Brain microvascular endothelial cell (primary cell): ENCODE results near the gene TENT5D.
"Not testable (repeated sequence)": the region's sequence is repeated elsewhere in the genome, so short reads cannot be mapped to it uniquely, and the experiment has no call there.

Source experiments
- DNase-seq: peaks from one replicate; pipeline ENCODE4 v3.0.0-alpha.2; 2020
- H3K27ac ChIP-seq: fragments of 250-450 bp; sonication (Bioruptor Pico); 2 replicates; pipeline ENCODE4 v1.5.1; 2020; ENCODE audit warnings: mild to moderate bottlenecking, moderate library complexity
- H3K27me3 ChIP-seq: fragments of 250-450 bp; sonication (Bioruptor Pico); replicated peaks from 2 replicates; pipeline ENCODE4 v1.5.1; 2020; ENCODE audit warnings: mild to moderate bottlenecking
- H3K36me3 ChIP-seq: fragments of 250-450 bp; sonication (Bioruptor Pico); replicated peaks from 2 replicates; pipeline ENCODE4 v1.5.1; 2020; ENCODE audit warnings: mild to moderate bottlenecking
- H3K4me3 ChIP-seq: 2 replicates; pipeline ENCODE4 v1.5.1; 2011; ENCODE audit warnings: low read depth, mild to moderate bottlenecking, control low read depth, low read length, moderate library complexity
- in situ Hi-C: cut with HindIII; loops from 2 replicates; pipeline ENCODE4 v1.10.0; 2017; ENCODE audit warnings: low sequenced_read_pairs, low pct_ligation_motif_present
- TF ChIP-seq, protein P1 (sequence below): IDR thresholded peaks from 2 replicates; pipeline ENCODE4 v1.5.1; 2011; ENCODE audit warnings: low read depth, mild to moderate bottlenecking, moderate library complexity, low read length, control low read depth, inconsistent platforms; ENCODE audit errors: missing control alignments

The TENT5D gene

DNA sequence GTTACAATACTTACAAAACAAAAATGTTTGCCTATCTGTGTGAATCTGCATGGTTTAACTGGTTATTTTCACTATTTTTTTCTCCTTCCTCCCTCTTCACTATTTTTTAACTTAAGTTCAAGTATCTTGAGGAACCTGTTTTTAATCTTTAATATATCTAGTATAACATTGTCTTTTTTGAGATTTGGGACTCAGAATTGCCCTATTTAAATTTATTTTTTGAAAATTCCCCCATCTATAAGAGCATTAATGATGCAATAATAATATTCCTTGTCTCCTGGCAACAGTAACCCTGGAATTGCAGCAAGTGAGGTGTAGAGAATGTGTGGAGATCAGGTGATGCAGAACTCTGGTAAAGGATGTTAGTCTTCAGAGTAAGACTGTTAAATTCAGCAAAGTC lies at the start of gene TENT5D:
TSS of gene TENT5D (plus strand) at position 301 of the 400 bp plus-strand sequence. CDS start 22,093 bp downstream, outside the sequence.
- Histone ChIP-seq H3K27ac (no peak within 1 kb of the TSS), H3K36me3 (no peaks in the 10 kb centered on the region), H3K27me3 (no peaks in the 10 kb centered on the region), H3K4me3 (no peak within 1 kb of the TSS)
- TF ChIP-seq, protein P1, sequence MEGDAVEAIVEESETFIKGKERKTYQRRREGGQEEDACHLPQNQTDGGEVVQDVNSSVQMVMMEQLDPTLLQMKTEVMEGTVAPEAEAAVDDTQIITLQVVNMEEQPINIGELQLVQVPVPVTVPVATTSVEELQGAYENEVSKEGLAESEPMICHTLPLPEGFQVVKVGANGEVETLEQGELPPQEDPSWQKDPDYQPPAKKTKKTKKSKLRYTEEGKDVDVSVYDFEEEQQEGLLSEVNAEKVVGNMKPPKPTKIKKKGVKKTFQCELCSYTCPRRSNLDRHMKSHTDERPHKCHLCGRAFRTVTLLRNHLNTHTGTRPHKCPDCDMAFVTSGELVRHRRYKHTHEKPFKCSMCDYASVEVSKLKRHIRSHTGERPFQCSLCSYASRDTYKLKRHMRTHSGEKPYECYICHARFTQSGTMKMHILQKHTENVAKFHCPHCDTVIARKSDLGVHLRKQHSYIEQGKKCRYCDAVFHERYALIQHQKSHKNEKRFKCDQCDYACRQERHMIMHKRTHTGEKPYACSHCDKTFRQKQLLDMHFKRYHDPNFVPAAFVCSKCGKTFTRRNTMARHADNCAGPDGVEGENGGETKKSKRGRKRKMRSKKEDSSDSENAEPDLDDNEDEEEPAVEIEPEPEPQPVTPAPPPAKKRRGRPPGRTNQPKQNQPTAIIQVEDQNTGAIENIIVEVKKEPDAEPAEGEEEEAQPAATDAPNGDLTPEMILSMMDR: no peak
- DNase-seq: no peak
- in situ Hi-C loops: no loop called here

DNA sequence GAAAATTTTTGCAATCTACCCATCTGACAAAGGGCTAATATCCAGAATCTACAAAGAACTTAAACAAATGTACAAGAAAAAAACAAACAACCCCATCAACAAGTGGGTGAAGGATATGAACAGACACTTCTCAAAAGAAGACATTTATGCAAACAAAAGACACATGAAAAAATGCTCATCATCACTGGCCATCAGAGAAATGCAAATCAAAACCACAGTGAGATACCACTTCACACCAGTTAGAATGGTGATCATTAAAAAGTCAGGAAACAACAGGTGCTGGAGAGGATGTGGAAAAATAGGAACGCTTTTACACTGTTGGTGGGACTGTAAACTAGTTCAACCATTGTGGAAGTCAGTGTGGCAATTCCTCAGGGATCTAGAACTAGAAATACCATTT lies 34.6 kb upstream of the TENT5D start:
- H3K27me3 ChIP-seq, in situ Hi-C loops, H3K27ac ChIP-seq, DNase-seq, H3K36me3 ChIP-seq, H3K4me3 ChIP-seq: not testable (repeated sequence)

DNA sequence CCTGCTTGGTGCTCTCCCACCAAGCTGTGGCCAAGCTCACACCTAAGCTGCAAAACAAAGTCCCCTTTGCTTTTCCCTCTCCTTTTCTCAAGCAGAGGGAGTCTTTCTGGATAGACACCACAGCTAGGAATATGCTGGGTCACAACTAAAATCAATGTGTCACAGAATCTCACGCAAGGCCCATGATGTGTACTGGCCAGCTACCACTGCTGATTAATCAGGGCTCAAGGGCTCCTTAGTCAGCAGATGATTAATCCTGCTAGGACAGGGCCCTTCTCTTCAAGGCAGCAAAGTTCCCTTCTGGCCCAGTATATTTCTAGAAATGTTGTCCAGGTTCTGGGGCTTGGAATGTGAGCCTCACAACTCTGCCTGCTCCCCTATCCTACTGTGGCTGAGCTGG lies 32.0 kb upstream of the TENT5D start:
- in situ Hi-C loops: no loop called here
- TF ChIP-seq, protein P1: no peak
- H3K4me3 ChIP-seq: no peak overlapping the region
- no peak overlapping the region for H3K27ac ChIP-seq
- no peaks in the 10 kb centered on the region for H3K36me3 ChIP-seq
- DNase-seq: no peak
- no peaks in the 10 kb centered on the region for H3K27me3 ChIP-seq

DNA sequence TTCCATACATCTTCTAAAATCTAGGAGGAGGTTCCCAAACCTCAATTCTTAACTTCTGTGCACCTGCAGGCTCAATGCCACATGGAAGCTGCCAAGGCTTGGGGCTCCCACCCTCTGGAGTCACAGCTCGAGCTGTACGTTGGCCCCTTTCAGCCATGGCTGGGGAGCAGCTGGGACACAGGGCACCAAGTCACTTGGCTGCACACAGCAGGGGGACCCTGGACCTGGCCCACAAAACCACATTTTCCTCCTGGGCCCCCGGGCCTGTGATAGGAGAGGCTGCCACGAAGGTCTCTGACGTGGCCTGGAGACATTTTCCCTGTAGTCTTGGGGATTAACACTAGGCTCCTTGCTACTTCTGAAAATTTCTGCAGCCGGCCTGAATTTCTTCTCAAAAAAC lies 8.2 kb upstream of the TENT5D start:
- H3K27ac ChIP-seq: no peak overlapping the region
- H3K36me3 ChIP-seq: no peaks in the 10 kb centered on the region
- in situ Hi-C loops: no loop called here
- DNase-seq: no peak
- TF ChIP-seq, protein P1: no peak
- H3K27me3 ChIP-seq: no peaks in the 10 kb centered on the region
- no peak overlapping the region for H3K4me3 ChIP-seq

DNA sequence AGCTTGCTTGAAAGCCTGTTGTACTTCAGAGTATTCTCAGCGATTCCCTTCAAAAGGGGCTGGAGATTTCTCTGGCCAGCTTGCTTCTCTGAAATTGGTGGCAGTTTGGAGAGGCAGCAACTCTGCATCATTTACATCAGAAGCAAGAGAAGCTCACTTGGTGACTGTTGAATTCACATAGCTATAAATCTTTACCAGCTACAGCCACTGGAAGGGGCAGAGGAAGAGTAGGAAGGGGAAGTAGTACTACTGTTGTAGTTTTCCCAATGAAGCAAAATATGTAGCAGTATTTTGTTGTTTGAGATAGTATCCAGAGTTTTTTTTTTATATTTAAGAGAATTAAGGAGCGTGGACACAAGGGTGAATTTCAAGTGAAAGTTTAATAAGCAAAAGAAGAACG lies 2.8 kb downstream of the TENT5D start:
- no peak overlapping the region for H3K4me3 ChIP-seq
- no peaks in the 10 kb centered on the region for H3K36me3 ChIP-seq
- H3K27ac ChIP-seq: no peak overlapping the region
- DNase-seq: no peak
- TF ChIP-seq, protein P1: no peak
- H3K27me3 ChIP-seq: no peaks in the 10 kb centered on the region
- in situ Hi-C loops: no loop called here

DNA sequence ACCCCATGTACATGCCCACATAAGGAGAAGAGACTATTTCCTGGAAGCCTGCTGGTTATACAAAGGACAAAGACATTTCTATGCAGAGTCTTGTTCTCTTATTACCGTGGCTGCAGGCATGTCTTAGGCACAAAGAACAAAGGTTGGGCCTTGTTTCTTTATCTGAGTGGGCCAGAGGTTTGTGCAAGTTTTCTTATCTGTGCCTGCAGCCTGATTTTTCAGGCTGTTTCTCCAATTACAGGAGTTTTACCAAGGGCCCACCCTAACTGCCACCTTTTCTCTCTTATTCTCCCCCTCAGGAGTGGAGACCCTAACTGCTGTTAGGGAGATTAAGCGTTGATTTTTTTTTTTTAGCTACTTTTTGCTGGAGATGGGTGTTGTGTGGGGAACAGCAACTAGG lies 3.5 kb downstream of the TENT5D start:
- Histone ChIP-seq H3K27me3 (no peaks in the 10 kb centered on the region), H3K36me3 (no peaks in the 10 kb centered on the region), H3K27ac (no peak overlapping the region), H3K4me3 (no peak overlapping the region)
- TF ChIP-seq, protein P1: no peak
- no peak for DNase-seq
- in situ Hi-C loops: no loop called here
